Mammary epithelial cell (primary cell): ENCODE results near the gene NUDT14.

ENCODE experiments used
- EZH2 ChIP-seq: IDR thresholded peaks from 2 replicates; pipeline ENCODE4 v1.6.1; 2012; ENCODE audit warnings: low read length, inconsistent platforms, borderline replicate concordance
- TF ChIP-seq, protein P1 (sequence below), 2 donors: IDR thresholded peaks in 1 of 2; conservative IDR thresholded peaks in 1 of 2; 2 replicates each; pipeline ENCODE4 v1.5.1; 2011 to 2012; ENCODE audit warnings: inconsistent platforms in 2 of 2, low read length in 2 of 2, mild to moderate bottlenecking in 2 of 2, control low read depth in 1 of 2, low read depth in 1 of 2; ENCODE audit not compliant: insufficient read depth in 1 of 2; ENCODE audit errors: extremely low read depth in 1 of 2

DNA sequence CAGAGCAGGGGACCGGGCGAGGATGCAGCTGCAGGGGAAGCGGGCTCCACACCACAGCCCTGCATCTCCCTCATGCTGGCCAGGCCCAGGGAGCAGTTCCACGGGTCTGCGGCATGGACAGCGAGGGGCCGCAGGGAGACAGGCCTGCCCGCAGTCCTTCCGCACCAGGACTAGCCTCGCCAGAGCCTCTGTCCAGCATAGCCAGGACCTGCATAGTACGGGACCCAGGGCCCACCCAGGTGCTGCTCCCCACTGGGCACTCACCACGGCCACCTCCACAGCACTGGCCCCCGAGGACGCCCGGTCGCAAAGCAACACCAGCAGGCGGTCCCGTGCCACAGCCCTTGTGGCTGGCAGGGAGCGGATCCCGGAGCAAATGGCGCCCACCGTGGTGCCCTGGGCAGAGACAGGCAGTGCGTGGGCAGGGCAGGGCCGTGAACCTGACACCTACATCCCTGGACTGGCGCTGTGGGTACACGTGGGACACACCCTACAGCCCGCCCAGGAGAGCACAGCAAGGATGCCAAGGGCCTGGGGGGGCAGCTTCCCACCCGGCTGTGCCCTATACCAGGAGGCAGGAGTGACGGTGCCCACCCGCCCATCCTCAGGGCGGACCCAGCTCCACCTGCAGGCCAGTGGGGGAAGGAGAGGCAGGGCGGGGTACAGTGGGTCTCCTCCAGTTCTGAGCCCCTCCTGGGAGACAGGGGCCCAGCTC, 36.3 kb downstream of the NUDT14 start:
- TF ChIP-seq EZH2 = no peak
- TF ChIP-seq, protein P1, sequence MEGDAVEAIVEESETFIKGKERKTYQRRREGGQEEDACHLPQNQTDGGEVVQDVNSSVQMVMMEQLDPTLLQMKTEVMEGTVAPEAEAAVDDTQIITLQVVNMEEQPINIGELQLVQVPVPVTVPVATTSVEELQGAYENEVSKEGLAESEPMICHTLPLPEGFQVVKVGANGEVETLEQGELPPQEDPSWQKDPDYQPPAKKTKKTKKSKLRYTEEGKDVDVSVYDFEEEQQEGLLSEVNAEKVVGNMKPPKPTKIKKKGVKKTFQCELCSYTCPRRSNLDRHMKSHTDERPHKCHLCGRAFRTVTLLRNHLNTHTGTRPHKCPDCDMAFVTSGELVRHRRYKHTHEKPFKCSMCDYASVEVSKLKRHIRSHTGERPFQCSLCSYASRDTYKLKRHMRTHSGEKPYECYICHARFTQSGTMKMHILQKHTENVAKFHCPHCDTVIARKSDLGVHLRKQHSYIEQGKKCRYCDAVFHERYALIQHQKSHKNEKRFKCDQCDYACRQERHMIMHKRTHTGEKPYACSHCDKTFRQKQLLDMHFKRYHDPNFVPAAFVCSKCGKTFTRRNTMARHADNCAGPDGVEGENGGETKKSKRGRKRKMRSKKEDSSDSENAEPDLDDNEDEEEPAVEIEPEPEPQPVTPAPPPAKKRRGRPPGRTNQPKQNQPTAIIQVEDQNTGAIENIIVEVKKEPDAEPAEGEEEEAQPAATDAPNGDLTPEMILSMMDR (conservative IDR thresholded peaks at IDR 0.05 in 1 of 2, IDR thresholded peaks at IDR 0.05 in 1 of 2; ENCODE audit: extremely low read depth in 1 of 2, insufficient read depth in 1 of 2, low read depth in 1 of 2, low read length in 2 of 2) = peak in 1 of 2 donors; percentile 24
